Activated B cell treated with CpG ODN at 0.5 μM for 24 hours (primary cell): ENCODE results near the gene TMPRSS2. TPM values are rescaled to one million over a fixed set of nuclear protein-coding genes. Genes with fewer than 3 reads are reported as not detected.

Experiments
- ATAC-seq: fragments of 200-7000 bp; cut with Tn5 transposase; one replicate; pipeline ENCODE4 v1.10.0; 2021; ENCODE audit warnings: low read depth, mild to moderate bottlenecking, moderate library complexity
- CTCF ChIA-PET: fragments of 350-600 bp; sonication (Branson Sonifier 250); formaldehyde crosslinking; loops from one replicate; lab custom pipeline; 2021; ENCODE audit warnings: antibody characterized with exemption; lab: Charles Lee
- POLR2A ChIA-PET: fragments of 350-600 bp; sonication (Branson Sonifier 250); formaldehyde crosslinking; loops from one replicate; lab custom pipeline; 2021; ENCODE audit warnings: antibody characterized with exemption; lab: Charles Lee
- DNase-seq: peaks from one replicate; pipeline ENCODE4 v3.0.0; 2022
- H3K27ac Mint-ChIP-seq: one replicate; pipeline ENCODE4 v1.8.0; 2020; ENCODE audit warnings: mixed read lengths
- H3K27me3 Mint-ChIP-seq: one replicate; pipeline ENCODE4 v1.8.0; 2021; ENCODE audit warnings: mixed read lengths
- H3K36me3 Mint-ChIP-seq: one replicate; pipeline ENCODE4 v1.8.0; 2021; ENCODE audit warnings: low read depth, mixed read lengths
- H3K4me1 Mint-ChIP-seq: one replicate; pipeline ENCODE4 v1.8.0; 2021; ENCODE audit warnings: mixed read lengths
- H3K4me3 Mint-ChIP-seq: one replicate; pipeline ENCODE4 v1.8.0; 2020; ENCODE audit warnings: mild to moderate bottlenecking, mixed read lengths
- H3K9me3 Mint-ChIP-seq: one replicate; pipeline ENCODE4 v1.8.0; 2020; ENCODE audit warnings: mixed read lengths
- intact Hi-C: fragments of 100-400 bp; cut with micrococcal nuclease; formaldehyde crosslinking; loops from one replicate; pipeline ENCODE4 v1.15.1; 2024
- total RNA-seq: library from RNA; stranded (reverse); gene quantifications from 2 replicates; pipeline ENCODE4 v1.2.3, GENCODE V29; 2022
- TF ChIP-seq, protein P1 (sequence below): fragments of 200-600 bp; IDR thresholded peaks from one replicate; pipeline ENCODE4 v1.8.0; 2022; ENCODE audit warnings: antibody characterized with exemption, mild to moderate bottlenecking

Gene TMPRSS2
- total RNA-seq, 1 donor from 2014 or later: not detected

DNA sequence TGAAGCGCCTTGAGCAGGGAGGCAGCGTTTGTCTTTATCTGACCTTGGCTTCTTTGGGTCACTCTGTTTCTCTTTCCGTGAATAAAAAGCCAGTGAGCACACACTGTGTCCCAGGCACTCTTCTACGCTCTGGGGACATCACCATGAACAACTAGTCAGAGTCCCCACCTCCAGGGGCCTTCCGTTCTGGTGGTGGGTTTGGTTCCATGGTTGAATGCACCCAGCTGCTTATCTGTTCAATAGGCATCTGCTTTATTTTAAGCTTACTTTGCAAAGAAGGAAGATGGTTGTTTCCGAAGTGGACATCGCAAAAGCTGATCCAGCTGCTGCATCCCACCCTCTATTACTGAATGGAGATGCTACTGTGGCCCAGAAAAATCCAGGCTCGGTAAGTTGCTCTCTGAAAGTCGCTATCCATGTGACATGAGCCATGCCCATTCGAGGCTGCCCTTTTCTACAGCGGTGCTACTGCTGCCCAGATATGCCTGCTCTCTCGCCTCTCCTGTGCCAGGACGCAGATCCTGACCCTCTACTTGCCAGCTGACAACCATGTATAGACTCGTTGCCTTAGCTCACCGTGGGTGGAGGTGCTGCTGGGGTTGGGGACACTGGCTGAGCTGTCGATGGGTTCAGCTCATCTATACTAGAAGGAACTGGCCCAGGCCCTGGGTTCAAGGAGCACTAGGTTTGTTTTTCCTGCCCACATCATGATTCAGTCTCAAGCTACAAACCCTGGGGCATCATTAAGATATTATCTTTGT is 76.0 kb downstream of the TMPRSS2 start:
- Mint-ChIP-seq H3K27ac (peak overlapping the region; percentile 65), H3K4me1 (peaks cover 56% of the 10 kb centered on the region), H3K36me3 (peaks cover 76% of the 10 kb centered on the region), H3K9me3 (peaks cover 13% of the 10 kb centered on the region), H3K4me3 (peak overlapping the region; percentile 52), H3K27me3 (no peaks in the 10 kb centered on the region)
- DNase-seq: peak; percentile 53
- ATAC-seq: peak; percentile 98
- intact Hi-C loops: loop anchor here (1.0 to 5.0 kb wide), 4 partner anchors 9 to 200 kb away; no protein-coding TSS in a partner anchor
- ChIA-PET POLR2A (interaction anchor here (2.2 to 3.0 kb wide), 2 partner anchors 63 to 70 kb away, joined by 13 to 29 read pairs; partner anchors contain the start of gene MX2), CTCF (interaction anchor here (0.7 to 1.8 kb wide), 3 partner anchors 64 to 308 kb away, joined by 3 to 10 read pairs (median 9); no protein-coding TSS in a partner anchor)
- TF ChIP-seq, protein P1, sequence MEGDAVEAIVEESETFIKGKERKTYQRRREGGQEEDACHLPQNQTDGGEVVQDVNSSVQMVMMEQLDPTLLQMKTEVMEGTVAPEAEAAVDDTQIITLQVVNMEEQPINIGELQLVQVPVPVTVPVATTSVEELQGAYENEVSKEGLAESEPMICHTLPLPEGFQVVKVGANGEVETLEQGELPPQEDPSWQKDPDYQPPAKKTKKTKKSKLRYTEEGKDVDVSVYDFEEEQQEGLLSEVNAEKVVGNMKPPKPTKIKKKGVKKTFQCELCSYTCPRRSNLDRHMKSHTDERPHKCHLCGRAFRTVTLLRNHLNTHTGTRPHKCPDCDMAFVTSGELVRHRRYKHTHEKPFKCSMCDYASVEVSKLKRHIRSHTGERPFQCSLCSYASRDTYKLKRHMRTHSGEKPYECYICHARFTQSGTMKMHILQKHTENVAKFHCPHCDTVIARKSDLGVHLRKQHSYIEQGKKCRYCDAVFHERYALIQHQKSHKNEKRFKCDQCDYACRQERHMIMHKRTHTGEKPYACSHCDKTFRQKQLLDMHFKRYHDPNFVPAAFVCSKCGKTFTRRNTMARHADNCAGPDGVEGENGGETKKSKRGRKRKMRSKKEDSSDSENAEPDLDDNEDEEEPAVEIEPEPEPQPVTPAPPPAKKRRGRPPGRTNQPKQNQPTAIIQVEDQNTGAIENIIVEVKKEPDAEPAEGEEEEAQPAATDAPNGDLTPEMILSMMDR: no peak

DNA sequence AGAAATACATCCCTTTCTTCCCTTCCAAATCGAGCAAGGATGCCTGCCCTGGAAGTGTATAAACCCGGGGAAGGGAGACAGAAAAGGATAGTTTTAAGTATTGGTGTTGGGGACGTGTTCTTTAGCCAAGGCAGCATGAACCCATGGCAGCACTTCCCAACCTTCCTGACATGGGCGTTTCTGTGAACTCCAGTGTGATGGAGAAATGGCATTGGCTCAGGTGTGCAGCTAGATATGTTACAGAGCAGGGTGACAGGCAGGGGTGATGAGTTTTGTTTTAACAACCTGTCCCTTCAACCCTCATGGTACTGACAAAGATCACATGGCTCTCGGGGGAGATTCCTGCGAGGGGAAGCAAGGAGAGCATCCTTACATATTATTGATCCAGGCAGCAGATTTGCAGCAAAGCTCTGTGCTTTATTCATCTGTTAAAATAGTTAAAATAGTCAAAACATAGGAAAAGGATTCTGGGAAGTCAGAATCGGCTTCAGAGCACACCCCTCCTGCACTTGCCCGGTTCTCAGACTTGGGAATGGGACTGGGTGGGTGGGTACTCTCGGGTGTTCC is 78.0 kb downstream of the TMPRSS2 start:
- DNase-seq (no peak), ATAC-seq (no peak)
- peaks cover 60% of the 10 kb centered on the region for H3K36me3 Mint-ChIP-seq
- ChIA-PET CTCF (interaction anchor here (1.2 kb wide), 1 partner anchor 147 kb away, joined by 4 read pairs; no protein-coding TSS in a partner anchor), POLR2A (interaction anchor here (0.6 to 3.0 kb wide), 3 partner anchors 61 to 535 kb away, joined by 4 to 29 read pairs (median 8); no protein-coding TSS in a partner anchor)
- H3K4me1 Mint-ChIP-seq: peaks cover 70% of the 10 kb centered on the region
- TF ChIP-seq, protein P1: no peak
- no peaks in the 10 kb centered on the region for H3K27me3 Mint-ChIP-seq
- intact Hi-C loops: loop anchor here (5.0 kb wide), 1 partner anchor 198 kb away; no protein-coding TSS in a partner anchor
- peaks cover 11% of the 10 kb centered on the region for H3K9me3 Mint-ChIP-seq
- H3K27ac Mint-ChIP-seq: no peak overlapping the region
- no peak overlapping the region for H3K4me3 Mint-ChIP-seq

DNA sequence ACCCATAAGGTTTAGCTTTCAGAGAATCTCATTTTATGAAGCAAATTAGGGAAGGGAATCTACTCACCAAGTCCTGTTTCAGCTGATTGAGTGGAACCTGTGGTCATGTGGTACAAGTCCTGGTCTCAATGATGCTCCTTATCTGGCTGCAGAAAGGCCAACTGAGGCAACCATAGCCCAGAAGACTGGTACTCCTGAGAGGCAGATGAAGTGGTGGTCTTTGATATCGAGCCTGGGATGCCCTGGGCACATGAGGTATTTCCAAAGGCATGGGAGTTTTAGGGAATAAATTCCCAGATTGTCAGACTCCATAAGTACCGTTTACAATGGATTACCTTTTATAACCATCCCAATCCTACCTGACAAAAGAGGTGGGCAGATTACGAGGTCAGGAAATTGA is 78.7 kb downstream of the TMPRSS2 start:
- H3K27me3 Mint-ChIP-seq: no peaks in the 10 kb centered on the region
- no peak overlapping the region for H3K27ac Mint-ChIP-seq
- peaks cover 75% of the 10 kb centered on the region for H3K4me1 Mint-ChIP-seq
- ChIA-PET POLR2A (no interaction called here), CTCF (no interaction called here)
- TF ChIP-seq, protein P1: no peak
- no peak overlapping the region for H3K4me3 Mint-ChIP-seq
- ATAC-seq (no peak), DNase-seq (no peak)
- H3K36me3 Mint-ChIP-seq: peaks cover 53% of the 10 kb centered on the region
- peaks cover 4% of the 10 kb centered on the region for H3K9me3 Mint-ChIP-seq
- intact Hi-C loops: no loop called here

DNA sequence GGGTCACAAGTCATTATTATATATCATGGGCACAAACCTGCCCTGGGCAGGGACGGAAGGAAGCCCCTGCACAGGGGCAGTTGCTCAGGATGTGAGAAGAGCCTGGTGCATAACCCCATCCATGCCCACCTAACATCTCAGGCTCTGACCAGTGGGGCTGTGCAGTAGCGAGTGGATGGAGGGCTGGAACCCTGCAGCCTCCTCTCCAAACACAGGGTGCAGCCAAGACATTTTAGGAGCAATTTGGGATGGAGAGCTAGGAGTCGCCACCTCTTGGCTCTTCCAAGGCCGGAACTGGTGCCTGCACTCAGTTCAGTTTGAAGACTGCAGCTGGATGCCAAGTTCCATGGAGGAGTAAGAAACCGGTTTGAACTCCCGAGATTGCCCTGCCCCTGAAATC is 79.1 kb downstream of the TMPRSS2 start:
- ATAC-seq (no peak), DNase-seq (no peak)
- no peak overlapping the region for H3K4me3 Mint-ChIP-seq
- H3K4me1 Mint-ChIP-seq: peaks cover 78% of the 10 kb centered on the region
- intact Hi-C loops: no loop called here
- no peak overlapping the region for H3K27ac Mint-ChIP-seq
- CTCF ChIA-PET: no interaction called here
- TF ChIP-seq, protein P1: no peak
- H3K36me3 Mint-ChIP-seq: peaks cover 48% of the 10 kb centered on the region
- H3K9me3 Mint-ChIP-seq: peaks cover 3% of the 10 kb centered on the region
- POLR2A ChIA-PET: no interaction called here
- no peaks in the 10 kb centered on the region for H3K27me3 Mint-ChIP-seq

DNA sequence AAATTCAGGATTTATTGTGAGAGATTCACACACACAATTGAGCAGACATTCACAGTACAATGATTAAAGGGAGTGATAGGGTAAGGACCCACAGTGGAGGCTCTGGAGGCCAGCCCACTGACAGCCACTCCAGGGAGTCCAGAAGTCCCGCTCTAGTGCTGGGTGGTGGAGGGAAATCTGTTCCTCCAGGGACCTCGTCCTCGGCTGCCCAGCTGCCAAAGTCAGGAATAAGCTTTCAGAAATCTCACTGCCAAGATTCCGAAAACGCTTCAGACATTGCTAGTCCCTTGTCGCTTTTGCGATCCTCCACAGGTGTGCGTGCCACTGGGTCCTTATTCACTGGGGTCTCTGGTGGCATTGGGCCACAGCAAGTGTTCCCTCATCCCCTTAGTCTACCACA is 79.6 kb downstream of the TMPRSS2 start:
- Mint-ChIP-seq H3K9me3 (peaks cover under 1% of the 10 kb centered on the region), H3K4me3 (peak overlapping the region; percentile 19), H3K27ac (no peak overlapping the region), H3K4me1 (peaks cover 84% of the 10 kb centered on the region), H3K36me3 (peaks cover 44% of the 10 kb centered on the region), H3K27me3 (no peaks in the 10 kb centered on the region)
- intact Hi-C loops: no loop called here
- CTCF ChIA-PET: no interaction called here
- TF ChIP-seq, protein P1: no peak
- no peak for DNase-seq
- ATAC-seq: no peak
- POLR2A ChIA-PET: no interaction called here
